NOMO-1 treated with DMSO at 0.1 percent for 48 hours (cell line): Measurements from ENCODE around the gene IL19.
A peak's percentile ranks its signal among the peaks of the same experiment; 100 is the strongest.
"Not testable (repeated sequence)": the region's sequence is repeated elsewhere in the genome, so short reads cannot be mapped to it uniquely, and the experiment has no call there.

Source experiments
- DNase-seq: peaks from one replicate; lab custom pipeline; 2025; ENCODE audit not compliant: unreplicated experiment; lab: John Stamatoyannopoulos, UW

Gene IL19

DNA sequence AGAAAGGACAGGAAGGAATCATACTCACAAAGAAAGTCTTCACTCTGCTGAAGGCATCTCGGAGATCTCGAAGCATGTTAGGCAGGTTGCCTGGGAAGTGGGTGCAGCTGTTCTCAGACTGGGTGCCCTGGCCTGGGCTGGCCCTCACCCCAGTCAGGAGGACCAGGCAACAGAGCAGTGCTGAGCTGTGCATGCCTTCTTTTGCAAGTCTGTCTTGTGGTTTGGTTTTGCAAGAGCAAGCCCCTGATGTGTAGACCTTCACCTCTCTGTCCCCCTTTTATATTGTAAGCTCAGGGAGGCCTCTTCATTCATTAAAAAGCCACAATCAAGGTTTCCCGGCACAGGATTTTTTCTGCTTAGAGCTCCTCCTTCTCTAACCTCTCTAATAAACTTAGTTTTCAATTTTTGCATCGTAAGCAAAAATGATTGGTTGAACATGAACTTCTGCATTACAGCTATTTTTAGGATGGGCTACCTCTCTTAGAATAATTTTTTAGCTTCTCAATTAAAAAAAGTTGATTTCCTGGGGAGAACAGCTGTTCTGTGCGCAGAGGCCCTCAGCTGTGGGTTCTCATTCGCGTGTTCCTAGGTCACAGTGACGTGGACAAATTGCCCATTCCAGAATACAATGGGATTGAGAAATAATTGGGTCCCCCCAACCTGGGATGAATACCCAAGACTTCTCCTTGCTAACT, 1.8 kb downstream of the IL19 start, which contains the start of gene IL10:
TSS of gene IL10 (minus strand) at position 252 of the 695 bp plus-strand sequence. CDS start at position 193, 59 bp downstream.
- peak; percentile 78 for DNase-seq

DNA sequence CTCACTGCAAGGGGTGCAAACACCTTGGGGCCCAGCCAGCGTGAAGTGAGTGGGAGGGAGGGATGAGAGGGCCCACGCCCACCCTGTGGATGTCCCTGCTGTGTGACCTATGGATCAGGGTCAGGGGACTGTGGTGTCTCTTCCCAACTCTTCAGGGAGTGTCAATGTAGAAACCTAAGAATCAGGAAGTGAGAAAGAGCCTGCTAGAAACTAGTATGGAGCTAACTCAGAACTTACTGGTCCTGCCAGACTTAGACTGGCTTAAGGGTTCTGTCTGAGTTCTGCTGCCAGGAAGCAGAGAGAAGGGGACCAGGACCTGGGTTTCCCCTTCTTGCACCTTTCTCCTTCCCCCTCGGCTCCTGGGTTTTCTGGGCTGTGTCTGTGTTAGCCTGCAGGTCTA, 3.5 kb downstream of the IL19 start:
- DNase-seq = peak; percentile 39

DNA sequence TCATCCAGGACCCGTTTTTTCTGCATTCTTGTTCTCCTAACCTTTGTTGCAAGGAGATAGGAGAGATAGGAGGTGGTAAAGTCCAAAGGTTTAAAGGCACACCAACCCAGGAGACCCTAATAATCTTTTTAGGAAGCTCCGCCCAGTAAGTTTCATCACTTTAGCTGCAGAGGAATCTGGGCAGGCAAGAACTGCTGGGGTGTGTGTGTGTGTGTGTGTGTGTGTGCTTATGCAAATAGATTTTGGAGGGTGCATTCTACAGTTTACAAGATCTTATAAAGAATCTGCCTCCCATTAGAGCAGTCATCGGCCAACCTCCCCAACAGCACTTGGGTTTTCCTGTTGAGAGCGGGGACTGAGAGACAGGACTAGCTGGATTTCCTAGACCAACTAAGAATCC, 5.7 kb downstream of the IL19 start:
- DNase-seq = no peak

DNA sequence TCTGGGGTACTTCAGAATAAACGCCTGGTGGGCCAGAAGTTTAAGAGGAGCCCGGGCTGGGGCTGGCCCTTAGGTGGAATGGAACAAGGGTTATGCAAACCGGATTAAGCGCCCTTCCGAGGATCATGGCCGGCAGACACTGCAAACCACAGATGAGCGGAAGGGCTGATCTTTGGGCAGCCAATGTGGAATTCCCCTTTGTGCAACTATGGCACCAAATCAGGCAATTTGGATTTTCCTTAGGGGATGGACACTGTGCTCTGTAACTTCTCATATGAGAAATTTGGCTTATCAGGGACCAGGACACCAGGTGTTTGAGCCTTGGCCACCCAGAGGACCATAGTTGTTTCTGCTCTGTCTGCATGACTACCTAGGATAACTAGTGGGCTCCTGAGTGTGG, 7.5 kb downstream of the IL19 start:
- DNase-seq = no peak

DNA sequence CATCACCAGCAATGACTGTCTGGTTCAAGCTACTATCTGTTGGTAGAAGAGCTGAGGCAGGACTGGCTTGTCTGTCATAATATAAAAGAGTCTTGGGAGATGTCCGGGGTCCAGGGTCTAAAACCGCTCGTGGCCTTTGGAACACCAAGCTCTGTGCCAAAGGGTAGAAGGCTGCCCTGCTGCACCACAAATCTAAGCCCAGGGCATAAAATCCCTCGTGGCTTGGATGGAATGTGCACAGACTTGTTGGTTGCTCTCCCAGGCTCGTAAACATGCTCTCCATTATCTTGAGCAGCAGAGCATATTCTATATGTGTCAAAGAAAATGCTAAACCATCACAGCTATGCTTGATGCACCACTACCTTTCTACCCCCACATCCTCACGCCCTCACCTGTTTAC, 8.3 kb downstream of the IL19 start:
- DNase-seq = not testable (repeated sequence)

DNA sequence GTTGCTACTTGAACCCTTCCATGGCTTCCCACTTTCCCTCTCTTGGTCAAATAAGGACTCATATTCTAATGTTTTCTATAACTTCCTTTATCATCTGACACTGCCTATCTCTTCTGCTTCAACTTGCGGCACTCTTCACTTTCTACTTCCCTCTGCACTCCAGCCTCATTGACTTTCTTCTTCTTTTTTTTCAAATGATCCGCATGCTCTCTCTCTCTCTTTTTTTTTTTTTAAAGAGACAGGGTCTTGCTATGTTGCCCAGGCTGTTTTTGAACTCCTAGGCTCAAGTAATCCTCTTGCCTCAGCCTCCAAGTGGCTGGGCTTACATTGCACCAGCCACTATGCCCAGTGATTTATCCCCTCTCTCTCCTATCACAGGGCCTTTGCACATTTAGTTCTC, 9.1 kb downstream of the IL19 start:
- DNase-seq = peak; percentile 84

DNA sequence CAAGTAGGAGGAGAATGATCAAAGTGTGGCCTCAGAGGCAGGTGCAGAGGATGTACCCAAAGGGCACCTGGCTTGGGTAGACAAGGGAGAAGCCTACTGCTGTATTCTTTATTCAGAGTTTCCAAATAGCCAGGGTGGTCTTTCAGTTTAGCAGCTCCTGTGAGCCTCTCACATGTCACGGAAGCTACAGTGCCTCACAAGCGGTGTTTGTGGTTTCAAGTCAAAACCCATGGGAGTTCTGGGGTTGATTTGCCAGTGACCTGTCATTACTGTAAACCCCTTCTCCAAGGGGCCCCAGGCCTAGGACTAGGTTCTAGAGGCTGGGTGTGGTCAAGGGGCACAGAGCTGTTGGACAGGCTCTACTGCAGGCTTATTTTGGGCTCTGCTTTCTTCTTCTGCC, 11.9 kb downstream of the IL19 start:
- DNase-seq = peak; percentile 44

DNA sequence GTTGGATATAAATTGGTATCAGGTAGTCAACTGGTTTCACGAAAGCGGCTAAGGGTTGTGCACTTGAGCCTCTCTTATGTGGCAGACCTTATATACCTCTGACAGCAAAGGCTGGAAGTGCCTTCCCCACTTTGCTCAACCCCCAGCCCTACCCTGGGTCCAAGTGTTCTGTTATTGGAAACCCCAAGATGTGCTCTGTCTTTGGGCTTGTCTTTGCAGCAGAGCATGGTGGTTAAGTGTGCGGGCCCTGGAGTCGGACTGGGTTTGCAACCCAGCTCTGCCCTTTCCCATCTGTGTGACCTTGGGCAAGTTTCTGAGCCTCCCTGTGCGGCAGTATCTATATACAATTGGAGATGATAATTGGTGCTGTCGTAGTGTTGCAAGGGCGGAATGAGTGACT, 12.9 kb downstream of the IL19 start:
- no peak for DNase-seq

DNA sequence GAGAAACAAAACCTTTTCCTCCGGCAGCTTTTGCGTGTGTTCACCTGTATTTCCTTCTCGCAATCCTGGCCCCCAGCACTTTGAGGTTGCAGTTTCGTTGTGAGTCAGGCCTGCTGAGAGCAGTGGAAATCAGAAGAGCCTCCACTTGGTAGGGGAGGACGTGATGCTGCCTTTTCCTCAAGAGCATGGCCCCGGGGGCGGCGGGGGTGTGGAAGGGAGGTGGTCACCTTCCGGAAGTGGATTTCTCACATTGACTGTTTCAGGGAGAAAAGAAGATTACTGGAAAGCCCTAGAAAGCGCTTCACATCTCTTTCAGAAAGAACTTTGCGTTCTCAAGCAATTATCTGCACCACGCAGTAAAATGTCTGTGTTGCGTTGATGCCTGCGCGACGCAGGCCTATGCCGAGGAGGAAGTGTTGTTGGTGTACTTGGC, 13.9 kb downstream of the IL19 start:
- DNase-seq = no peak

DNA sequence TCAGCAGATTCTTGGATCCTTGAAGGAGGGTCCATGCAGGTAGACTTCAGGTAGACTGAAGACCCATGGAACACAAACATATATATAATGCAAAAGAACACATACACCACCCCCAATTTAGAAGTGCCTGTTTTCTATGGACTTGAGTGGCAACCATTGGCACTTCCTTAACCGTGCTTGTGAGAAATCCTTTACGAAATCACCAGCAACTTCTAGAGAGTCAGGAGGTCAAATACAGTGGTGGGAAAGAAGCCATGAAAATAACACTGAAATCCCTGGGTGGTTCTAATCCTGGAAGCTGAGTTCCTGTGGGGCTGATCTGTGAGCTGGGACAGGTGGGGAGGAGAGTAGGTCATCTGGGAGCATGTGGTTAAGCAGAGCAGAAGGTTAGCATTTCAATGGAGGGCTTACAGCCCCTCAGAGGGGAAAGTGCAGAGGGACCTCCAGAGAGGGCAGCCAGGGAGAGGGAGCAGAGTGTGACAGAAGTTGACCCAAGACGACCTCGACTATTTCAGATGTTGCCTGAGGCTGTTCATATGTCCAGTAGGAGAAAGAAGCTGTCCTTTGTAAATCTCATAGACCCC, 14.7 kb downstream of the IL19 start:
- DNase-seq = no peak

DNA sequence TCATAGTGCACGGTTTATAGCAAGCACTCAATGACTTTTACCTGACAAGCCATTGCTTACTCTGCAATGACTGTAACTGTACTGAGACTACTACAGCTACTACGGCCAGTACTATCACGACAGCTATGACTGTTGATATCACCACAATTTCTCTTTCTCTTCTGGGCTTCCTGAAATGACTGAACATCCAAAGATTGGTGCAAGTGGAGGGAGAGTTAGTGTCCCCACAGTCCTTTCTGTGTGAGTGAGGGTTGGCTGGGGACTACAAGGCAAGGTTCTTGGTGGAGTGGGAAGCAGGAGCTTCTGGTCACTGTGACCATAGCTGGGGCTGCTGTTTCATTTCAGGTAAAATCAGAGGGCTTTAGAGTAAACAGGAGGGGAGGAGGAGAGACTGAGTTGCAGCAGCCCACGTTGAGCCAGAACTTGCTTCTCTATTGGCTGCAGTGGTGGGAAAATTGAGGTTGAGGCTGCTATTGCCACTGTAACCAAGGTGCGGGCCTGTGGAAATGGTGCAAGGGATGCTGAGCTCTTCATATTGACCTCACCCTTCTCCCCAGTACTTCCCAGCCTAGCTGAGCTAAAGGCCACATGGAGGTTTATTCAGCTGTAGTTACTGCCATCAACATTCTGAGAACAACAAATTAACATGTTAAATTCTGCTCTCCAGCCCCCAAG, 15.8 kb downstream of the IL19 start:
- DNase-seq = no peak

DNA sequence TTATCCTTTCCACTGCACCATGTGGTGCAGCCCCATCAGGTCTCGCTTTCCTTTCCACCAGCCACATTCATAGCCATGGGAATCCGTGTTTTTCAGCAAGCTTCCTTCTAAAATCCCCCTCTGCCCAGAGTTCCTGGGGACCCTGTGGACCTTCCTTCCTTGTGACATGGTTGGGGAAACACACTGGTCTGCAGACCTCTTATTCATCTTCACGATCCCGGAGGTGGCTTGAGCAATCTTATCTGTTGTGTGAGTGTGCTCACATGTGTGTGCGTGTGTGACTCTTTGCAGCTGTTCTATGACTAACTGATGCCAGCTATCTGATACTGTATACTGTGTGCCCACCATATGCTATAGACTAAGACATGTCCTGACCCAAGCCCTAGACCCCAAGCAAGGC, 17.3 kb downstream of the IL19 start:
- no peak for DNase-seq

DNA sequence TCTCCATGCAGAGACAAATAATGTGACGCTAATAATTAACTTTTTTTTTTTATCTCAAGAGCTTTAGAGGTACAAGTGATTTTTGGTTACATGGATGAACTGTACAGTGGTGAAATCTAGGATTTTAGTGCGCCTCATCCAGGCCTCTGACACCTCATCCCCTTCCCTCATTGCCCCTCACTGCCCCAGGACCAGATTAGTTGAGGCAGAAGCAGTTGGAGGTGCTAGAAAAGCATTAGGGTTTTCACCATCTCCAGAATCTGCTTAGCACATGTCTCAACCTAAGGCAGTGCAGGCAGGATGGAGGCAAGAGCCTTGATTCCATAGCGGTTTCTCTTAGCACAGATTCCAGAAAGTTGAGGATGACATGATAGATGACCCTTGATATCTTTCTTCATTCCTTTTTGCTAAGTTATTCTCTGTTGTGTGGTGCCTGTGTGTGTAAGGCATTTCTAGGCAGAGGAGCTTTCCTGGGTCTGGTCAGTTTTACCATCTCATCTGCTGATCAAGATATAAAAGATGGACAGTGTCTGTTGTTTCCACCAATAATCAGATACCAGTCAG, 18.0 kb downstream of the IL19 start:
- no peak for DNase-seq

DNA sequence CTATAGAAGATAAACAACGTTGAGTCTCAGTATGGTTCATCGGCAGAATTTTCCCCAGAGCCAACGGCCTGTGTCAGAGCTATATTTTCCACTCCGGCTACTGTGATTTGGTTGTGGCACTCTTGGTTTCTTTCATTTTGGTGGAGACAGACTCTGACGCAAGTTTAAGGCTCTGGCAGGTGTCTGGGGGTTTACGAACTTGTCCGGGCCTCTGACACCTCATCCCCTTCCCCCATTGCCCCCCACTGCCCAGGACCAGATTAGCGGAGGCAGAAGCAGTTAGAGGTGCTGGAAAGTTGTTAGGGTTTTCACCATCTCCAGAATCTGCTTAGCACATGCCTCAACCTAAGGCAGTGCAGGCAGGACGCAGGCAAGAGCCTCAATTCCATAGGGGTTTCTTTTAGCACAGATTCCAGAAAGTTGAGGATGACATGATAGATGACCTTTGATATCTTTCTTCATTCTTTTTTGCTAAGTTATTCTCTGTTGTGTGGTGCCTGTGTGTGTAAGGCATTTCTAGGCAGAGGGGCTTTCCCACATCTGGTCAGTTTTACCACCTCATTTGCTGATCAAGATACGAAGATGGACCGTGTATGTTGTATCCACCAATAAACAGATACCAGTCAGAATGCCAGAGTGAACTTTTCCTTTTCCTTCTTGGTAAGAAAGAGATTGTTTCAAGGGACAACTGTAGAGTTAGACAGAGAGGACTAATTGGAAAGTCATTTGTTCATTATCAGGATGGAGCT, 20.1 kb downstream of the IL19 start:
- DNase-seq = no peak

DNA sequence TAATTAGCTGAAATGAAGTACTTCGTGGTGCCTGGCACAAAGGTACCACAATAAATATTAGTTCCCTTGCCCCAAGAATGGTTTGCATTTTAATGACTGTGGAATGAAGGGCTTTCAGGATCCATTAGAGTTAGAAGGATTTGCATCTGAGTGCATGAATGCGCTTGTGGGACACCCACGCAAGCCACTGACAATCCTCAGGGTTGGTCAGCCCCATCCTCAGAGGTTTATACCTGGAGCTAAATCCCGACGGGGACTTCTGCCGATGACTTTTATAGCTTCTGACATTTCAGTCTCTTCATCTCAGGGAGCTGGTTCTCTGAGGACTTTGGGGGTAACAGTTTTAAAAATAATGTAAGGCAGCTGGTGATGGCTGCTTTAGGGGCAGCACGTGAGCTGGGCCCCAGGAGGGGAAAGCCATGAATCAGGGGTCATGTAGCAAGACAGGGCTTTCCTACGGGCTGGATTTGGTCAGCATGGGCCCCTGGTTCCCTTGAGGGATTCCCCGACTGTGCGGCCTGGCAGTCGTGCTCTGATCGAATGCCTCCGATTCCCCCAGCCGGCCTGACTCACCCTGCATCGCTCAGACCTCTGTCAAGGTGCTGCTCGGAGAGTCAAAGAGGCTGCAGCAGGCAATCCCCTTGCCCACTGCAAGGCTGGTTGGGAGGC, 22.5 kb downstream of the IL19 start:
- no peak for DNase-seq

DNA sequence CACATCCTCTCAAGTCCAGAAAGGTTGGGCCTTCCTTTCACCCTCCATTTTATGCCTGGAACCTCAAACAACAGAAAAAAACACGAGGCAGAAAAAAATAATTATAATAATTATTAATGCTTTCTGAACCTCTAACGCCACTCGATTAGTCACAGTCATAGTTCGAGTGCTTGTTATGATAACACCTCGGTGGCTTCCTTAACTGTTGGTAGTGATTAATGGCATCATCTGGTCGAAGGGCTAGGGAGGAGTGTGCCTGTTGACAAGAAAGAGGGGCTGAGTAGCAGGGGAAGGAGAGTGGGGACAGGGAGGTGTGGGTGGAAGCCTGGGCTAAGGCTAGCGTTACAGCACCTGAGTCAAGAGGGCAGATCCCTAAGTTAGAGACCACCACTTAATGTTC, 23.0 kb downstream of the IL19 start:
- DNase-seq = no peak

DNA sequence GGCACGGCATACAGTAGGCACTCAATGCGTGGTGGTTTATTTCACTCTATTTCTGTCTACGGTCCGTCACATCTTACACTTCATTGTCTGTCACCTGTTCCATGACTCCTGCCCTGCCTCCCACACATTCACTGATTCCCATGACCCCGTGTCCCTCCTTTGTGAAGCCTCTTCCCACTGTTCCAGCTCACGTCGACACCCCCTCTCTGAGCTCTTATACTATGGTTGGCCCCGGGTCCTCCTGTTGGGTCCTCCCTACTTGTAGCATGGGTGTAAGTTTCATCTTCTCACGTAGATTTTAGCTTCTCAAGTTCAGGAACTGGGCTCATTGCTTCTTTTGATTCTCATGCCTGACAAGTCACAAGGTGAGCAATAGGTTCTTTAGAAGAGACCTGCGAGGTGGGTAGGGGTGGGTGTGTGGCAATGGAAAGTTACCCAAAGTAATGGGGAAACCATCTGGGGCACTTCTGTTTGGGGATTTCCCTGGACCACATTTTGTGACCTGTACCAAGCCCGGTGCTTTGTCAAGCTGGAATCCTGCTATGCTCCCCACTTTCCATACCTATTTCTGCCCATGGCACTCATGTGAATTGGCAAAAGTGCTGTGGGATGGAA, 23.8 kb downstream of the IL19 start:
- DNase-seq = no peak

DNA sequence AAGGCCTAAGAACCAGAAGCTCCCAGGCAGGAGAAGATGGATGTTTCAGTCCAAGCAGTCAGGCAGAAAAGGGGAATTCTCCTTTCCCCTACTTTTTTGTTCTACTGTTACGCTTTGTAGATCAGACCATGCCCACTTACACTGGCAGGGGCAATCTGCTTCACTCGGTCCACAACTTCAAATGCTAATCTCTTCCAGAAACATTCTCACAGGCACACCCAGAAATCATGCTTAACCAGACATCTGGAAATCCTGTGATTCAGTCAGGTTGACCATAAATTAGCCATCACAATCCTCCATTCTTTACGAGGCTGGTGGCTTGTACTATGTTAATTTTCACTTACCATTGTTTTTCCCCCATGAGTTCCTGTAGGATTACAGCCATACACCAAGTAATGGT, 25.5 kb downstream of the IL19 start:
- DNase-seq = no peak

DNA sequence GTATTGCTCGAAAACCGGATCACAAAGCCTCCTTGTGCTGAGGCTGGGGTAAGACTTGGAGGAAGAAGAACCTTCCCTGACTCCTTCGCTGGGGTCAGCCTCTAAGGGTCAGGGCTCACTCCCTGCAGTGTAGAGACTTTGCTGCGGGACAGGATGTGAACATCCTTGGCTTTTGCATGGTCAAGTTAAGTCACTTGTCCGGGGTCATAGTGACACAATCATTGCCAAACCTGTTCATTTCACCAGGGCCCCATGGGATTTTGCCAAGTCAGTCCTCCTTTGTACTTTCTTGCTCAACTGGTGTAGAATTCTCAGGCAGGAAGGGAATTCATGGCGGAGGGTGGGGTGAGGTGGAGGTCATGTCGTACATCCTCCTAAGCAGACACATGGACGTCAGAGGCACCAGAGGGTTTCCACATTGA, 26.4 kb downstream of the IL19 start:
- DNase-seq = no peak
